Coronary artery (tissue), 2 donors: Measurements from ENCODE around the gene NOP56.

ENCODE experiments used
- DNase-seq: peaks from one replicate; pipeline ENCODE4 v3.0.0-alpha.2; 2017; ENCODE audit warnings: low spot score
- H3K27ac ChIP-seq, 2 donors: fragments of 200-600 bp; sonication (generic); one replicate each; pipeline ENCODE4 v1.5.1; 2016 to 2019
- H3K4me3 ChIP-seq: fragments of 200-600 bp; sonication (generic); 2 replicates; pipeline ENCODE4 v1.5.1; 2016; ENCODE audit warnings: mild to moderate bottlenecking, moderate library complexity
- TF ChIP-seq, protein P1 (sequence below): fragments of 200-600 bp; sonication (generic); IDR thresholded peaks from one replicate; pipeline ENCODE4 v1.5.1; 2019; ENCODE audit warnings: antibody characterized with exemption

NOP56 gene

DNA sequence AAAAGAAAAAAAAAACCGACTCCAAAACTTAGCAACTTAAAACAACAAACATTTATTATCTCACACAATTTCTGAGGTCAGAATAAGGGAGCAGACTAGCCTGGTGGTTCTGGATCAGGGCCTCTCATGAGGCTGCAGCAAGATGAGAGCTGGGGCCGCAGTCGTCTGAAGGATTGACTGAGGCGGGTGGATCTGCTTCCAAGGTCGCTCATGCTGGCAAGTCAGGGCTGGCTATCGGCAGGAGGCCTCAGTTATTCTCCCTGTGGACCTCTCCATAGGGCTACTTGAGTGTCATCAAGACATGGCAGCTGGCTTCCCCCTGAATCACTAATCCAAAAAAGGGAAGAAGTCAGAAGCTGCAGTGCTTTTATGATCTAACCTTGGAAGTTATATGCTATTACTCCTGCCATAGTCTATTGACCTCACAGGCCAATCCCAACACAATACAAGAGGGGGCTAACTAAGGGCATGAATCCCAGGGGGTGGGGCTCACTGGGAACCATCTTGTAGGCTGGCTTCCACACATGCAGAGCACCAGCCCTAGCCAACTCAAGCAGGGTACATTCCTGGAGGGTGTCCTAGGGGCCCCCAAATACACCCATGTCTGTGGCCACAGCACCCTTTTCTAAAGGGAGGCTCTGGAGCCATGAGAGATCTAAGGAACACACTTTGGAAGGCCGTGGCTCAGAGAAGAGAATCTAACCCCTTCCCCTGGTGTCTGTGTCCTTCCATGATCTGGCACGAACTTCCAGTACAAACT lies 51.5 kb downstream of the NOP56 start:
- DNase-seq = peak; percentile 49
- Histone ChIP-seq H3K27ac (no peak overlapping the region), H3K4me3 (no peak overlapping the region)
- TF ChIP-seq, protein P1, sequence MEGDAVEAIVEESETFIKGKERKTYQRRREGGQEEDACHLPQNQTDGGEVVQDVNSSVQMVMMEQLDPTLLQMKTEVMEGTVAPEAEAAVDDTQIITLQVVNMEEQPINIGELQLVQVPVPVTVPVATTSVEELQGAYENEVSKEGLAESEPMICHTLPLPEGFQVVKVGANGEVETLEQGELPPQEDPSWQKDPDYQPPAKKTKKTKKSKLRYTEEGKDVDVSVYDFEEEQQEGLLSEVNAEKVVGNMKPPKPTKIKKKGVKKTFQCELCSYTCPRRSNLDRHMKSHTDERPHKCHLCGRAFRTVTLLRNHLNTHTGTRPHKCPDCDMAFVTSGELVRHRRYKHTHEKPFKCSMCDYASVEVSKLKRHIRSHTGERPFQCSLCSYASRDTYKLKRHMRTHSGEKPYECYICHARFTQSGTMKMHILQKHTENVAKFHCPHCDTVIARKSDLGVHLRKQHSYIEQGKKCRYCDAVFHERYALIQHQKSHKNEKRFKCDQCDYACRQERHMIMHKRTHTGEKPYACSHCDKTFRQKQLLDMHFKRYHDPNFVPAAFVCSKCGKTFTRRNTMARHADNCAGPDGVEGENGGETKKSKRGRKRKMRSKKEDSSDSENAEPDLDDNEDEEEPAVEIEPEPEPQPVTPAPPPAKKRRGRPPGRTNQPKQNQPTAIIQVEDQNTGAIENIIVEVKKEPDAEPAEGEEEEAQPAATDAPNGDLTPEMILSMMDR = no peak

DNA sequence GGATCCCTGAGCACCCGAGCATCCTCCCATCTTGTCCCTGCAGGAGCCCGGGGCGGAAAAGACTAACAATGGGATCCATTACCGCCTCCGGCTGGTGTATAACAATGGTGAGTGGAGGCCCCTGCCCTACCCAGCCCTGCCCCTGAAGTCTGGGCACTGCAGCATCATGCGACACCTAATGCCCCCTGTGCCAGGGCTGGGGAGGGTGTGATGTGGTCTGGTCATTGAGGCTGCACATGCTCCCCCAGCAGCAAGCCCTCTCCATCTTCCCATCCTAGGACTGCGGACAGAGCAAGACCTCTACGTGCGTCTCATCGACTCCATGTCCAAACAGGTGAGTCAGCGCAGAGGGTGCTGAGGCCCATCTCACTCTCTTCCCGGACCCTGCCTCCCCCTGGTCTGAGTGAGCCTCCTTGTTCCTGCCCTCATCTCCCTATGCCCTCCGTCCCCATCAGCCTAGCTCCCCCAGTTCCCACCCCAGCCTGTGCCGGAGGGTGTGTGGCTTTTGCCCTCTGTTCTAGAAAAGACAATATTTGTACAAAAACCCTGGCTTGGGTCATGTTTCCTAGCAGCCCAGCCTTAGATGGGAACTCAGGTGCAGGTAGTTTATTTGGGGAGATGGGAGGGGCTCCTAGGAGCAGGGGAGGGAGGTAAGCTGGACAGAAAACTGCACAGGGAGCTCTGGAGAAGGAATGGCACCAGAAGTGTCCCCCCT lies 53.7 kb downstream of the NOP56 start:
- peak; percentile 41 for DNase-seq
- TF ChIP-seq, protein P1 = no peak
- Histone ChIP-seq H3K27ac (no peak overlapping the region), H3K4me3 (no peak overlapping the region)

DNA sequence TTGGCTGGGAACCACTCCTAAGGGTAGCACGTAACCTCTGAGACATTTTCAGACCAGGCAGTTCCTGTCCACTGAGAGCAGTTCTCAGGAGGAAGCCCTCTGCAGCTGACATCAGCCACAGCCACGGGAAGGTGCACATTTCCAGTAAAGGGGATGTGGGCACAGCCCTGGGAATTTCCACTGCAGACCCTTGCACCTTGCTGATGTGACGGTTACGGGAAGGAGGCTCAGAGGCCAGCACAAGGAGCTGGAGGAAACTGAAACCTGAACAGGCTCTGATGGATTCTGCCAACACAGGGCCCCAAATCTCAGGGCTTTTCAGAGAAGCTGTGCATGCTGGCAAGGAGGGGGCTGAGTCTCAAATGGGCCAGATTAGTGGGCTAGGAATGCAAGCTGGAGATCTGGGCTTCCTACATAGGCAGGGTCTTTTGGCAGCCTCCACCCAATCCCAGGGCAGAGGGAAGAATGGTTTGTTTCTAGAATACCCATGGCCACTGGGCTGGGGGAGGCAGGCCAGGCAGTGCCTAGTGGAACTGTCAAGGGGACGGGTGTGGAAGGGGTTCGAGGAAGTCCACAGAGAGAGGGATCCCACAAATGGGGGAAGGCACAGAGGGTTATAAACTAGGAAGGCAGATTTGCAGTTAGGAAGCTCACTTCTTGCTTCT lies 54.4 kb downstream of the NOP56 start:
- Histone ChIP-seq H3K27ac (no peak overlapping the region), H3K4me3 (no peak overlapping the region)
- TF ChIP-seq, protein P1 = no peak
- peak; percentile 67 for DNase-seq

DNA sequence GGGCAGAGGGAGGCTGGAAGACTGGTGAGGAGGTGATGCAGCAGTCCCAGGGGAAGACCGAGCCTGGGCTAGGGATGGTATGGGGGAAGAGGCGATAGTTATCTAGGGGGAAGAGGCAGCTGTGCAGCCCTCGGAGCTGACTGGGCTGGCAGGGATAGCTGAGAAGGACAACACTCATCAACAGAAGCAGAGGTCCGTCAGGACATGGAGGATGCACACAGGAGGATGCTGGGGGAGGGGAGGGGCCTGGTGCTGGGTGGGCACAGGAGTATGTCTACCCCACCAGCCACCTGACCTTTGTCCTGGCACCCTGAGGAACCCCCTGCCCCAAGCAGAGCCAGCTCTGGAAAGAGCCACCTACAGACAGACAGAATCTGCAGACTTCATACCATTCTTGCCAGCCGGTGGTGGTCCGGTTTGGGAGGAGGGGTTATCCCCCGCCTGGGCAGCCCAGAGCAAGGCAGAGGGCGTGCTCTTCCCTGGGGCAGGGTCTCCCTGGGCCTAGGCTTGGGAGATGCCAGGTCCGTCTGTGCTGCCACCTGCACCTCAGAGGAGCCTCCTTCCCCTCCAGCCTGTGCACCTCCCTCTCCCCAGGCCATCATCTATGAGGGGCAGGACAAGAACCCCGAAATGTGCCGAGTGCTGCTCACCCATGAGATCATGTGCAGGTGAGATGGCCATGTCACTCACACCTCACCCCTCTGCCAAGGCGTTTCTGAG lies 55.1 kb downstream of the NOP56 start:
- Histone ChIP-seq H3K4me3 (no peak overlapping the region), H3K27ac (no peak overlapping the region)
- TF ChIP-seq, protein P1 = no peak
- peak; percentile 56 for DNase-seq
